Motor neuron (in vitro differentiated cells): Measurements from ENCODE around the gene MEX3A. TPM values are rescaled to one million over a fixed set of nuclear protein-coding genes. Genes with fewer than 3 reads are reported as not detected.
A peak's percentile ranks its signal among the peaks of the same experiment; 100 is the strongest.

Source experiments
- ATAC-seq, 8 experiments: fragments of 200-7000 bp; cut with Tn5 transposase; replicated peaks in 6 of 8; 2 replicates each; pipeline ENCODE4 v1.8.0; 2021; ENCODE audit warnings: mild to moderate bottlenecking in 8 of 8, moderate library complexity in 8 of 8
- H3K27ac ChIP-seq, 2 donors: fragments of 250-450 bp; sonication (Bioruptor Pico); 2 replicates each; pipeline ENCODE4 v1.9.0; 2021; ENCODE audit warnings: antibody characterized with exemption in 2 of 2, mild to moderate bottlenecking in 2 of 2, moderate library complexity in 1 of 2
- H3K4me1 ChIP-seq, 2 donors: fragments of 250-450 bp; sonication (Bioruptor Pico); replicated peaks in 1 of 2; 2 replicates each; pipeline ENCODE4 v1.6.1; 2021; ENCODE audit warnings: antibody characterized with exemption in 2 of 2, mild to moderate bottlenecking in 2 of 2, moderate library complexity in 1 of 2
- H3K4me3 ChIP-seq, 5 donors: fragments of 250-450 bp; sonication (Bioruptor Pico); 2 replicates each; pipeline ENCODE4 v1.9.0; 2021; ENCODE audit warnings: antibody characterized with exemption in 5 of 5, mild to moderate bottlenecking in 5 of 5, moderate library complexity in 4 of 5
- WGBS, 10 experiments: fragments of 450-650 bp; shearing (Covaris generic); methylation state at CpG; one replicate each; pipeline ENCODE4 v1.0.0; 2022; 5-methylcytosine and 5-hydroxymethylcytosine counted together
- in situ Hi-C, 9 experiments: fragments of 400-800 bp; cut with MboI; loops; one replicate each; pipeline ENCODE4 v1.15.0; 2021; ENCODE audit warnings: low sequenced_read_pairs in 9 of 9, low pct_unique_long_range_greater_than_20kb in 2 of 9; ENCODE audit not compliant: unreplicated experiment in 9 of 9
- total RNA-seq, 8 experiments: library from RNA; unstranded; fragments of 300-600 nt; gene quantifications; 2 replicates each; pipeline versions ENCODE4 v1.2.3 to v1.2.4, GENCODE V29; 2022

Gene MEX3A
- total RNA-seq, 8 experiments from 2014 or later: 1.2 to 92.3 (median 33.9) TPM

DNA sequence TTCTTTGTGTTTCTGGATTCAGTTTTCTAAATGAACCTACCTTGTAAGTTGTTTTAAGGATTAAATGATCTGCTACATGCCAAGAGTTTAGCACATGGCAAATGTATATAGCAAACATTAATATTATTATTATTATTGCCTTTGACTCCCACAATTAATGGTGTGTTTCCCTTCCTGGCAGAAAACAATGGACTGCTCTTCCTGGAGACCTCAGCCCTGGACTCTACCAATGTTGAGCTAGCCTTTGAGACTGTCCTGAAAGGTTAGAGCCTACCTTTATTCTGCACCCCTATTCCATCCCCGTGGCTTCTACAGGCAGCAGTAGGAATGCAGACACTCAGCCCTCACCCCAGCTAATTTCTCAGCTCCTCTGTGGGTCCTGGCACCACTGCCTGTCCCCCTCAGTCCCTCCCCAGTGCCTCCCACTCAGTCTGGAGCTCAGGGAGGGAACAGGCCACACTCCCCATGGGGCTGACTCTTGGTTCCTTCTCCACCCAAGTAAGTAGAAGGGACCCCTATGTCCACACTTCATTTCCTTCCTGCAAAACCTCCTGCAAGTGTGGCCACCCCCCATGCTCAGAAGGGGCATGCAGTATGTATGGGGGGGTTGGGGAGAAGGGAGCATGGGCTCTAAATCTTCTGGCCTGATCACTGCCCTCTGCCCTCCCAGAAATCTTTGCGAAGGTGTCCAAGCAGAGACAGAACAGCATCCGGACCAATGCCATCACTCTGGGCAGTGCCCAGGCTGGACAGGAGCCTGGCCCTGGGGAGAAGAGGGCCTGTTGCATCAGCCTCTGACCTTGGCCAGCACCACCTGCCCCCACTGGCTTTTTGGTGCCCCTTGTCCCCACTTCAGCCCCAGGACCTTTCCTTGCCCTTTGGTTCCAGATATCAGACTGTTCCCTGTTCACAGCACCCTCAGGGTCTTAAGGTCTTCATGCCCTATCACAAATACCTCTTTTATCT, 12.5 kb downstream of the MEX3A start:
- peaks cover 12 to 13% of the 10 kb centered on the region in 2 donors for H3K4me1 ChIP-seq
- 20 to 100% (median 87%) methylated on average over 1 to 3 of the region's 3 CpGs; no CpG with 5 or more reads in 4 of the 10 experiments for WGBS, 10 experiments
- H3K4me3 ChIP-seq: no peak overlapping the region
- no peak for ATAC-seq
- in situ Hi-C loops: no loop called here
- H3K27ac ChIP-seq: no peak overlapping the region

DNA sequence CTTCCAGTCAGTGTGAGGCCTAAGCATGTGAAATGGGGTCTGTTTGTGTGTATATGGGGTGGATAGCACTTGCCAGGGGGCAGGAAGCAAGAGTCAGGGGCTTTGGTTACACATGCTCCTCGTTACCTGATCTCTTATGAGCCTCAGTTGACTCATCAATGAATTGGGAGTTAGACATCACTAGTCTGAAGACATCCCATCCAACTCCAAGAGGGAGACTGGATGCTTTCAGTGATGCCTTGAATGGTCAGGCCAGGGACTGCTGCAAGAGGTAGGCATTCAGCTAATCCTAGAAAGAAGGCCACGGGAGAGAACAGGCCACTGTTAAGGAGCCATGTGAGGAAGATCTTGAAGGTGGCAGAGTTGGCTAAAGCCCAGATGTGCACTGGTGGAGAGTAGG, 15.0 kb downstream of the MEX3A start:
- ATAC-seq: no peak
- peaks cover 3 to 5% of the 10 kb centered on the region in 2 donors for H3K4me1 ChIP-seq
- WGBS, 10 experiments: 50 to 80% (median 54%) methylated on average over 1 to 2 of the region's 2 CpGs; no CpG with 5 or more reads in 6 of the 10 experiments
- in situ Hi-C loops: no loop called here
- H3K4me3 ChIP-seq: no peak overlapping the region
- H3K27ac ChIP-seq: no peak overlapping the region

DNA sequence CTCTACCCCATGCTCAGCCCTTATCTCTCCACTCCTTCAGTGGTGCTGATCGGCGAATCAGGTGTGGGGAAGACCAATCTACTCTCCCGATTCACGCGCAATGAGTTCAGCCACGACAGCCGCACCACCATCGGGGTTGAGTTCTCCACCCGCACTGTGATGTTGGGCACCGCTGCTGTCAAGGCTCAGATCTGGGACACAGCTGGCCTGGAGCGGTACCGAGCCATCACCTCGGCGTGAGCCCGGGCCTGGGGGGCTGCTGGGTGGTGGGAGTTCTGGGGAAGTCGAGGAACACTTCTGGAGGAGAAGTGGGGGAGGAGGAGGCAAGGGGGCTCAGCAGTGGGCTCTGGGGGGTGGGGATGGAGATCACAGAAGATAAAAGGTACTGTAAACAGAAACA, 16.4 kb downstream of the MEX3A start:
- 67 to 100% (median 77%) methylated on average over 1 to 10 of the region's 16 CpGs; no CpG with 5 or more reads in 4 of the 10 experiments for WGBS, 10 experiments
- Histone ChIP-seq H3K27ac (no peak overlapping the region), H3K4me1 (peaks cover 3 to 12% of the 10 kb centered on the region in 2 donors), H3K4me3 (no peak overlapping the region)
- ATAC-seq: peak in 5 of 8 experiments; percentile 7 to 27 (median 16)
- in situ Hi-C loops: no loop called here

DNA sequence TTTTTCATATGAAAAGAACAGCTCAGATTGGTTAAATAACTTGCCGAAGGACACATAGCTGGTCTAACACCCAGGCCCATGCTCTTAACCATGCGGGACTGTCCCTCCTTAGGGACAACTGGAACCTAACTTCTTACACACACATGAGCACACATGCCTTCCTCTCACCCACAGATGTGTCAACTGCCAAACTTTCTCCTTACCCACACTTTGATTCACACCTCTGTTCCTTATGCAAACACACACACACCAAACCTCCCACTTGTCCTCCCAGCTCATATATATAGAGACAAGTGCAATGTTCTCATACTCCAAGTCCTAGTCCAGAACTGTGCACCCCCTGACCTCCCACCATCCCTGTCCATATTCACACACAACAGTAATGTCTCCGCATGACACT, 17.1 kb downstream of the MEX3A start:
- in situ Hi-C loops: no loop called here
- peak in 1 of 8 experiments; percentile 2 for ATAC-seq
- H3K27ac ChIP-seq: no peak overlapping the region
- H3K4me1 ChIP-seq: peaks cover 3 to 12% of the 10 kb centered on the region in 2 donors
- no peak overlapping the region for H3K4me3 ChIP-seq
- WGBS, 10 experiments: 83 to 100% (median 95%) methylated on average over 1 to 3 of the region's 3 CpGs; no CpG with 5 or more reads in 3 of the 10 experiments

GRCh38 chr1:156064615-156065014, 17.6 kb downstream of the MEX3A start:
- H3K27ac ChIP-seq: no peak overlapping the region

GRCh38 chr1:156063997-156064285, 18.3 kb downstream of the MEX3A start:
- no peak overlapping the region for H3K4me3 ChIP-seq
- H3K27ac ChIP-seq: no peak overlapping the region
- 13 to 65% (median 43%) methylated on average over 1 to 2 of the region's 2 CpGs; no CpG with 5 or more reads in 4 of the 10 experiments for WGBS, 10 experiments
- peak in 1 of 8 experiments; percentile 42 for ATAC-seq
- in situ Hi-C loops: no loop called here
- H3K4me1 ChIP-seq: peaks cover 3 to 12% of the 10 kb centered on the region in 2 donors

More at GRCh38 chr1:156064615-156065014, 17.6 kb downstream of the MEX3A start:
- no peak overlapping the region for H3K4me3 ChIP-seq
- peaks cover 3 to 12% of the 10 kb centered on the region in 2 donors for H3K4me1 ChIP-seq
- ATAC-seq: no peak
- in situ Hi-C loops: no loop called here
- WGBS, 10 experiments: 80 to 100% (median 100%) methylated on average over 1 to 2 of the region's 2 CpGs; no CpG with 5 or more reads in 4 of the 10 experiments

- WGBS, 10 experiments: 60 to 100% (median 87%) methylated on average over 1 to 2 of the region's 3 CpGs; no CpG with 5 or more reads in 5 of the 10 experiments
- Histone ChIP-seq H3K4me1 (peaks cover 3 to 12% of the 10 kb centered on the region in 2 donors), H3K4me3 (no peak overlapping the region), H3K27ac (no peak overlapping the region)
- in situ Hi-C loops: no loop called here
- peak in 3 of 8 experiments; percentile 44 to 81 (median 69) for ATAC-seq
Observed at GRCh38 chr1:156062189-156062588, 20.1 kb downstream of the MEX3A start.

DNA sequence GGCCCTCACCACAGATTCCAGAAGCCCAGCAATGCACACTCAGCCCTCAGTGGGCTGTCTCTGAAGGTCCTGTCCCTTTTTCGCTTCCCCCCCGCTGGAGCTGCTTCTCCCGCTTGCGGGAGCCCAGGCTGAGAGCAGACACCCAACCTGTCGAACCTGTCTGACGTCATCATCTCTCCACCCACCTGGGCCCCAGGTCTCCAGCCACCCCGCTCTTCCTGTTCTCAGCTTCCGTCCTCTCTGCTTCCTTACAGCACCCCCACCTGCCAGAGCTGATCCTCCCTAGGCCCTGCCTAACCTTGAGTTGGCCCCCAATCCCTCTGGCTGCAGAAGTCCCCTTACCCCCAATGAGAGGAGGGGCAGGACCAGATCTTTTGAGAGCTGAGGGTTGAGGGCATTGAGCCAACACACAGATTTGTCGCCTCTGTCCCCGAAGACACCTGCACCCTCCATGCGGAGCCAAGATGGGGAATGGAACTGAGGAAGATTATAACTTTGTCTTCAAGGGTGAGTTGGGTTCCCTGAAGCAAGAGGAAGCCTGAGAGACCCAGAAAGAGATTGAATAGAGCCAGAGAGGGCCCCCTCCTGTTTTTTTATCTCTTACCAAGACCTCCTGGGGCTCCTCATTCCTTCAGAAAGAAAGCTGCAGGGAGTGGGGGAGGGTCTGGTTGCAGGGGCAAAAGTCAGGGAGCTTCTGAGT, 21.2 kb downstream of the MEX3A start, which contains the start of gene RAB25:
RAB25 (plus strand) TSS at position 224 of the 700 bp plus-strand sequence; CDS start at position 465, 241 bp downstream.
- in situ Hi-C loops: no loop called here
- Histone ChIP-seq H3K4me1 (peaks cover 3 to 12% of the 10 kb centered on the region in 2 donors), H3K4me3 (no peak within 1 kb of the TSS), H3K27ac (peak within 1 kb of the TSS in 1 of 2 donors; percentile 32)
- WGBS, 10 experiments: 48 to 80% (median 71%) methylated on average over 3 to 7 of the region's 11 CpGs; no CpG with 5 or more reads in 5 of the 10 experiments
- no peak for ATAC-seq

GRCh38 chr1:156056326-156056849, 25.9 kb downstream of the MEX3A start:
- WGBS, 10 experiments: 100% methylated on average over 1 of the region's 1 CpG; no CpG with 5 or more reads in 1 of the 10 experiments
- Histone ChIP-seq H3K27ac (no peak overlapping the region), H3K4me3 (no peak overlapping the region), H3K4me1 (peaks cover 3 to 9% of the 10 kb centered on the region in 2 donors)
- in situ Hi-C loops: no loop called here
- ATAC-seq: no peak

DNA sequence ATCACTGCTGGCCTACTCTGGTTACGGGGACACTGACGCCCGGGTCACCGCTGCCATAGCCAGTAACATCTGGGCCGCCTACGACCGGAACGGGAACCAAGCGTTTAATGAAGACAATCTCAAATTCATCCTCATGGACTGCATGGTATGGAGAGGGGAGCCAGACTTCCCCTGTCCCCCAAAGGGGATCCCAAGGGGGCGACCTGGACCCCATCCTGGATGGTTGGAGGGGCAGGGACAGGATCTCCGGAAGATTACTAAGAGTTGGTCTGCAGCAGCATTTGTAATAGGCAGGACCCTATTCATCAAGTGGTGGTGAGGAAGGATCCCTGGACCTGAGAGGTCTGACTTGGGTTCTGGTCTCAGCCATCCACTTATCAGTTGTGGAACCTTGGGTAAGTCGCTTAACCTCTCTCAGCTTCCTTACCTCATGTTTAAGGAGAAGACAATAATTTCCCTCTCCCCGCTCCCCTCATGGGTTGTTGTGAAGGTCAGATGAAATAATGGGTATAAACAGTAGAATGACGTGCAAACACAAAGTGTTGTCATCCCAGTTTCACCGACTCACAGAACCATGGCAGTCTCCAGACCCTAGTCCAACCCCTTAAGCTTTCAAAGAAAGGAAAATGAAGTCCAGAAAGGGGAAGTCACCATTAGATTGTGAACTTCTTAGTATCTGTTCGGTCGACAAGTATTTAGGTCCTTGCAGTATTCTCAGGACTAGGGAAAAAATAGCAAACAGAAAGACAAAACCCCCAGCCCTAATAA, 26.8 kb downstream of the MEX3A start:
- peaks cover 3 to 6% of the 10 kb centered on the region in 2 donors for H3K4me1 ChIP-seq
- WGBS, 10 experiments: 0 to 80% (median 63%) methylated on average over 1 to 10 of the region's 17 CpGs; no CpG with 5 or more reads in 2 of the 10 experiments
- peak overlapping the region; percentile 67 to 72 for H3K27ac ChIP-seq
- peak overlapping the region; percentile 79 to 97 (median 96) for H3K4me3 ChIP-seq
- no peak for ATAC-seq
- in situ Hi-C loops: no loop called here

- Histone ChIP-seq H3K4me1 (peaks cover 3 to 6% of the 10 kb centered on the region in 2 donors), H3K27ac (peak within 1 kb of the TSS; percentile 91 to 95), H3K4me3 (peak within 1 kb of the TSS; percentile 79 to 97 (median 96))
- ATAC-seq: peak; percentile 74 to 84 (median 78)
- 0 to 3% (median 0%) methylated on average over 1 to 28 of the region's 53 CpGs; no CpG with 5 or more reads in 2 of the 10 experiments for WGBS, 10 experiments
- in situ Hi-C loops: no loop called here
Observed at GRCh38 chr1:156054500-156055280, 27.6 kb downstream of the MEX3A start, which contains the start of gene LAMTOR2. Gene LAMTOR2 (plus strand): TSS chr1:156054782. CDS start chr1:156054890, 108 bp downstream.
